H1 (cell line): Measurements from ENCODE around the gene CYSRT1. TPM values are rescaled to one million over a fixed set of nuclear protein-coding genes. Genes with fewer than 3 reads are reported as not detected.

ENCODE experiments used
- CTCF ChIA-PET: fragments of 300-600 bp; sonication (Branson Sonifier 250); formaldehyde crosslinking; loops from one replicate; lab custom pipeline; 2021; ENCODE audit not compliant: partially characterized antibody; lab: Charles Lee
- POLR2A ChIA-PET: fragments of 300-600 bp; sonication (Branson Sonifier 250); formaldehyde crosslinking; loops from one replicate; lab custom pipeline; 2021; ENCODE audit warnings: inconsistent platforms; ENCODE audit not compliant: partially characterized antibody; lab: Charles Lee
- DNase-seq, 2 experiments: peaks; one replicate each; pipeline versions ENCODE4 v3.0.0 to v3.0.0-alpha.2; 2010 to 2022; ENCODE audit warnings: low spot score in 2 of 2, low read depth in 1 of 2, mixed read lengths in 1 of 2
- FAIRE-seq: peaks from 2 replicates; lab custom pipeline; 2011; peaks lifted over from hg19 to GRCh38; lab: Jason Lieb, UNC
- H2AFZ ChIP-seq: 2 replicates; pipeline ENCODE4 v1.8.1; 2012; ENCODE audit warnings: low read length, inconsistent platforms
- H2AK5ac ChIP-seq: 2 replicates; pipeline ENCODE4 v1.6.1; 2013; ENCODE audit warnings: low read depth, low read length
- H2BK120ac ChIP-seq: replicated peaks from 2 replicates; pipeline ENCODE3; 2013; ENCODE audit warnings: low read depth, low read length, inconsistent platforms
- H2BK12ac ChIP-seq: 2 replicates; pipeline ENCODE4 v1.6.1; 2013; ENCODE audit warnings: low read depth, low read length
- H2BK15ac ChIP-seq: 2 replicates; pipeline ENCODE4 v1.6.1; 2013; ENCODE audit warnings: low read length
- H2BK20ac ChIP-seq: 2 replicates; pipeline ENCODE4 v1.6.1; 2013; ENCODE audit warnings: low read length
- H2BK5ac ChIP-seq: 2 replicates; pipeline ENCODE4 v1.6.1; 2013; ENCODE audit warnings: low read depth, low read length
- H3K14ac ChIP-seq: 2 replicates; pipeline ENCODE4 v1.6.1; 2013; ENCODE audit warnings: inconsistent platforms; ENCODE audit not compliant: insufficient read length
- H3K18ac ChIP-seq: 2 replicates; pipeline ENCODE4 v1.6.1; 2013; ENCODE audit warnings: low read length; ENCODE audit errors: extremely low read depth
- H3K23ac ChIP-seq: 2 replicates; pipeline ENCODE4 v1.6.1; 2013; ENCODE audit warnings: inconsistent platforms; ENCODE audit not compliant: insufficient read length
- H3K23me2 ChIP-seq: 2 replicates; pipeline ENCODE4 v1.6.1; 2013; ENCODE audit warnings: low read depth, low read length
- H3K27ac ChIP-seq: 2 replicates; pipeline ENCODE4 v1.6.1; 2011; ENCODE audit warnings: low read depth, low read length, inconsistent platforms
- H3K27me3 ChIP-seq, 4 experiments: replicated peaks in 1 of 4; 1 replicate in 1 of 4; 2 replicates in 3 of 4; pipeline versions ENCODE4 v1.6.1 to v1.8.1; 2011 to 2013; ENCODE audit warnings: low read length in 3 of 4, mild to moderate bottlenecking in 3 of 4, inconsistent platforms in 2 of 4, mixed read lengths in 2 of 4, moderate library complexity in 1 of 4; ENCODE audit not compliant: control insufficient read depth in 3 of 4, insufficient read depth in 3 of 4; ENCODE audit errors: extremely low read depth in 1 of 4
- H3K36me3 ChIP-seq, 4 experiments: 2 replicates each; pipeline versions ENCODE4 v1.6.1 to v1.8.1; 2011 to 2013; ENCODE audit warnings: mild to moderate bottlenecking in 4 of 4, low read length in 3 of 4, moderate library complexity in 2 of 4, control low read depth in 1 of 4, inconsistent platforms in 1 of 4; ENCODE audit not compliant: insufficient read depth in 4 of 4, control insufficient read depth in 2 of 4
- H3K4ac ChIP-seq: replicated peaks from 2 replicates; pipeline ENCODE3; 2013; ENCODE audit warnings: low read length, low read depth, mixed read lengths, inconsistent platforms; ENCODE audit not compliant: insufficient read length
- H3K4me1 ChIP-seq, 4 experiments: replicated peaks in 1 of 4; 1 replicate in 1 of 4; 2 replicates in 3 of 4; pipeline versions ENCODE4 v1.6.1 to v1.8.1; 2011 to 2013; ENCODE audit warnings: low read length in 3 of 4, inconsistent platforms in 2 of 4, mixed read lengths in 1 of 4; ENCODE audit not compliant: insufficient read depth in 4 of 4, control insufficient read depth in 3 of 4
- H3K4me2 ChIP-seq, 2 experiments: 2 replicates each; pipeline versions ENCODE4 v1.6.1 to v1.8.1; 2011 to 2013; ENCODE audit warnings: low read depth in 2 of 2, low read length in 2 of 2, control low read depth in 1 of 2, inconsistent platforms in 1 of 2, mild to moderate bottlenecking in 1 of 2; ENCODE audit not compliant: insufficient read depth in 1 of 2
- H3K4me3 ChIP-seq, 4 experiments: fragments of 200-600, 300-600 bp in 1 of 4; sonication (generic), shearing (Covaris generic), sonication (Bioruptor Twin) in 1 of 4; 2 replicates each; pipeline versions ENCODE4 v1.5.1 to v1.8.1; 2011 to 2016; ENCODE audit warnings: low read length in 4 of 4, low read depth in 3 of 4, control low read depth in 2 of 4, inconsistent platforms in 2 of 4, mild to moderate bottlenecking in 2 of 4, mixed read lengths in 1 of 4, moderate library complexity in 1 of 4; ENCODE audit not compliant: insufficient read depth in 2 of 4; ENCODE audit errors: extremely low read depth in 1 of 4
- H3K56ac ChIP-seq: replicated peaks from 2 replicates; pipeline ENCODE3; 2013; ENCODE audit warnings: low read depth, mild to moderate bottlenecking, mixed read lengths, low read length, inconsistent platforms; ENCODE audit not compliant: insufficient read length
- H3K79me1 ChIP-seq: 2 replicates; pipeline ENCODE4 v1.6.1; 2013; ENCODE audit warnings: low read depth, low read length, control low read depth
- H3K79me2 ChIP-seq, 2 experiments: 2 replicates each; pipeline versions ENCODE4 v1.6.1 to v1.8.1; 2012 to 2013; ENCODE audit warnings: low read length in 2 of 2, mild to moderate bottlenecking in 2 of 2, inconsistent platforms in 1 of 2; ENCODE audit not compliant: insufficient read depth in 2 of 2, control insufficient read depth in 1 of 2
- H3K9ac ChIP-seq, 4 experiments: replicated peaks in 1 of 4; 1 replicate in 1 of 4; 2 replicates in 3 of 4; pipeline versions ENCODE4 v1.6.1 to v1.8.1; 2011 to 2013; ENCODE audit warnings: low read depth in 3 of 4, low read length in 3 of 4, control low read depth in 2 of 4, mild to moderate bottlenecking in 2 of 4, moderate library complexity in 2 of 4, inconsistent platforms in 1 of 4; ENCODE audit errors: extremely low read depth in 1 of 4
- H3K9me3 ChIP-seq, 2 experiments: 2 replicates each; pipeline versions ENCODE4 v1.6.1 to v1.8.1; 2012 to 2013; ENCODE audit warnings: mild to moderate bottlenecking in 2 of 2, moderate library complexity in 2 of 2, control low read depth in 1 of 2, inconsistent platforms in 1 of 2, low read depth in 1 of 2, low read length in 1 of 2, mixed read lengths in 1 of 2; ENCODE audit not compliant: insufficient read depth in 2 of 2
- H4K20me1 ChIP-seq, 2 experiments: replicated peaks in 1 of 2; 2 replicates each; pipeline versions ENCODE3 to v1.8.1; 2011 to 2013; ENCODE audit warnings: inconsistent platforms in 2 of 2, low read length in 2 of 2, mild to moderate bottlenecking in 1 of 2; ENCODE audit not compliant: insufficient read depth in 2 of 2, control insufficient read depth in 1 of 2
- H4K5ac ChIP-seq: 2 replicates; pipeline ENCODE4 v1.6.1; 2013; ENCODE audit warnings: low read length, low read depth, mixed read lengths, inconsistent platforms; ENCODE audit not compliant: insufficient read length
- H4K8ac ChIP-seq: 2 replicates; pipeline ENCODE4 v1.8.0; 2013; ENCODE audit warnings: mild to moderate bottlenecking, moderate library complexity, low read length, inconsistent platforms; ENCODE audit not compliant: insufficient read depth; ENCODE audit errors: extremely low read depth
- H4K91ac ChIP-seq: replicated peaks from 2 replicates; pipeline ENCODE3; 2013; ENCODE audit warnings: low read length, mixed read lengths, inconsistent platforms; ENCODE audit not compliant: insufficient read length
- CBX8 ChIP-seq: fragments of 300-800, 300-1000 bp; sonication (generic); IDR thresholded peaks from 2 replicates; pipeline ENCODE4 v1.7.1; 2016; ENCODE audit warnings: low read depth, low read length, borderline replicate concordance
- FOSL1 ChIP-seq: IDR thresholded peaks from 2 replicates; pipeline ENCODE4 v1.6.1; 2011; ENCODE audit warnings: mild to moderate bottlenecking, low read depth, low read length, moderate library complexity; ENCODE audit not compliant: insufficient read depth
- GABPA ChIP-seq: IDR thresholded peaks from 2 replicates; pipeline ENCODE4 v1.6.1; 2011; ENCODE audit warnings: mild to moderate bottlenecking, low read length, moderate library complexity, borderline replicate concordance; ENCODE audit not compliant: insufficient read depth
- WGBS, 2 experiments: shearing (Covaris generic) in 1 of 2; methylation state at CpG; one replicate each; pipeline versions ENCODE4 v1.1.6 to v1.1.7; 2013 to 2015; ENCODE audit warnings: low lambda C conversion rate in 2 of 2, mixed read lengths in 2 of 2, inconsistent platforms in 1 of 2, low coverage in 1 of 2, missing lambda C conversion rate in 1 of 2; ENCODE audit not compliant: insufficient replicate concordance in 2 of 2, insufficient coverage in 1 of 2, insufficient read length in 1 of 2; ENCODE audit errors: extremely low coverage in 1 of 2, missing lambda C conversion rate in 1 of 2; 5-methylcytosine and 5-hydroxymethylcytosine counted together
- polyA plus RNA-seq, 7 experiments: library from polyadenylated mRNA; depleted of rRNA in 3 of 7; stranded (reverse) in 5 of 7; unstranded in 2 of 7; fragments of >200 nt in 5 of 7; fragments of 200-250 nt in 2 of 7; gene quantifications; 1 replicate in 5 of 7; 2 replicates in 1 of 7; 4 replicates in 1 of 7; pipeline versions ENCODE4 v1.2.1 to v1.2.3, GENCODE V29; 2011 to 2013; ENCODE audit warnings: missing spikeins in 2 of 7, mixed read lengths in 2 of 7
- total RNA-seq: library from RNA; stranded (reverse); fragmentation: NEBNext Ultra II Directional; extraction: Animal tissue kit (Norgen Biotek cat#: 25700); gene quantifications from 2 replicates; pipeline ENCODE4 v1.2.1, GENCODE V29; 2021

Gene CYSRT1
- total and polyA plus RNA-seq, 2 of the 8 experiments (the other 6 are each of a cell fraction or from before 2014, with no cell fraction given), result 1.0 to 6.5 TPM

DNA sequence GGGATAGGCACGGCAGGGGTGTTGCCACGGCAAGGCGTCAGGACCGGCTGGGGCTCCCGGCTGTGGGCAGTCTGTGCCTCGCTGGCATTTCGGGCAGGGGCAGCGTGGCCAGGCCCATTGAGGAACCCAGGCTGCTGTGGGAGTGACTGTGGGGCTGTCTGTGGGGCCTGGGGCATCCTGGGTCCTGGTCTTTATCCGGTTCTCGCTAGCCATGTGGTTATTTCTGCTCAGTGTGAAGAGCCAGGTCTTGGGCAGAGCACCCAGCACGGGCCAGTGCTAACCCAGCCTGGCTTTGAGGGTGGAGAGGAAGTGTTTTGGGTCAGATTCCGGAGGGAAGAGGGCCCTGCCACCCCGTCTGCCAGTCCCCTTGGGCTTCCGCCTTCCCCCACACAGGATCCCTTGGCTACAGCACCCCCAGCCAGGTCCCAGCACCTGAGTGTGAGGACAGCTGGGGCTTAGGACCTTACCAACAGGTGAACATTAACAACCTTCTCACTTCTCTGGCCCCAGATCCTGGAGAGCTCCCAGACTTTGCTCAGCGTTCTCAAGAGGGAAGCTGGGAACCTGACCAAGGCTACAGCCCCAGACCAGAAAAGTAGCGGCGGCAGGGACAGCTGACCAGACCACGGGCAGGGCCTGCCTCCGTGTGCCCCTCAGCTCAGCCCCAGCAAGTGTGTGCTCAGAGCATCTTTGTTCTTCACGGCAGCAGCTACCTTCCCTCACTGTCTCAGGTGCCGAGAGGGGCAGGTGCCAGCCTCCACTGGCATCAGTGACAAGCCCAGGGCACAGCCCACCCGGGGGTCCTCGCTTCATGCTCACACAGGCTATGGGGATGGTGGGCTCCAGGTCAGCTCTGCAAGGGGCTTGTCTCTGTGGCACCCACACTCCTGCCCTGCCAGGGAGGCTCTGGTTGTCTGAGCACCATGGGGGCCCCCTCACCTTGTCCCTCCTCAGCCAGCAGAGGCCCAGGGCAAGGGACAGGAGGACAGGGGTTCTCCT is 35.4 kb upstream of the CYSRT1 start:
- Histone ChIP-seq H3K23me2 (peaks cover 8% of the 10 kb centered on the region; the same call in 1 of the 2 replicates), H3K79me1 (peaks cover 9% of the 10 kb centered on the region; the same call in 1 of the 2 replicates), H2AFZ (no peak overlapping the region), H3K79me2 (peaks cover 0 to 30% of the 10 kb centered on the region in 2 experiments; a peak in 2 of 4 replicates), H2BK15ac (no peak overlapping the region), H3K9ac (peak overlapping the region in 2 of 4 experiments; percentile 78 to 80; a peak in 4 of 7 replicates), H2BK12ac (no peak overlapping the region), H2BK5ac (no peak overlapping the region), H3K56ac (no peak overlapping the region), H2BK120ac (no peak overlapping the region), H3K9me3 (no peaks in the 10 kb centered on the region), H3K18ac (no peak overlapping the region), H3K27ac (no peak overlapping the region), H3K4me2 (peak overlapping the region; percentile 76 to 99), H4K8ac (peak overlapping the region; percentile 59; the same call in 1 of the 2 replicates), H3K23ac (no peak overlapping the region), H4K5ac (no peak overlapping the region), H3K36me3 (peaks cover 0 to 4% (median 3%) of the 10 kb centered on the region in 4 experiments; a peak in 4 of 8 replicates), H3K4me3 (peak overlapping the region; percentile 71 to 92 (median 82)), H4K91ac (no peak overlapping the region), H3K4ac (no peak overlapping the region), H3K27me3 (no peaks in the 10 kb centered on the region; a peak in 1 of 7 replicates), H3K4me1 (peaks cover 0 to 24% (median 9%) of the 10 kb centered on the region in 4 experiments; a peak in 6 of 7 replicates), H4K20me1 (peaks cover 11 to 29% of the 10 kb centered on the region in 2 experiments), H2AK5ac (no peak overlapping the region; the same call in 1 of the 2 replicates), H2BK20ac (no peak overlapping the region), H3K14ac (no peak overlapping the region)
- no peak for DNase-seq
- ChIA-PET CTCF (interaction anchor here (0.5 to 14.0 kb wide), 25 partner anchors 9 to 389 kb away, joined by 3 to 204 read pairs (median 4); partner anchors contain the start of genes CYSRT1, LRRC26, NDOR1 and NELFB), POLR2A (interaction anchor here (0.9 to 11.0 kb wide), 17 partner anchors 9 to 122 kb away, joined by 3 to 107 read pairs (median 8); partner anchors contain the start of genes CYSRT1, NDOR1, RNF208 and RNF224)
- FAIRE-seq, result no peak
- no peak for TF ChIP-seq FOSL1
- TF ChIP-seq GABPA, result 0 out of 2 replicates have a peak, but pooled peaks have one; percentile 44
- no peak for TF ChIP-seq CBX8
- 56% methylated on average over 23 of the region's 23 CpGs; no CpG with 5 or more reads in 1 of the 2 experiments for WGBS, 2 experiments
